Right lobe of liver (tissue), 4 donors: Measurements from ENCODE around the gene VIPR1.

ENCODE experiments used
- CTCF ChIP-seq, 4 donors: fragments of 200-600 bp in 3 of 4; fragments of 450-650 bp in 1 of 4; IDR thresholded peaks; one replicate each; pipeline versions ENCODE4 v1.5.1 to v1.8.0; 2016 to 2022; ENCODE audit warnings: antibody characterized with exemption in 4 of 4, mild to moderate bottlenecking in 2 of 4
- POLR2A ChIP-seq: fragments of 450-650 bp; IDR thresholded peaks from one replicate; pipeline ENCODE4 v1.6.1; 2017; ENCODE audit warnings: antibody characterized with exemption, mild to moderate bottlenecking
- donor health status: DM: no; HTN: no; CAD: no.
- donor health status: DM: no; HTN: no; CAD: no.
- donor health status: DM: no; HTN: yes; CAD: no.

- TF ChIP-seq CTCF (IDR thresholded peaks at IDR 0.05): no peak
- no peak for TF ChIP-seq POLR2A
Observed at GRCh38 chr3:42556089-42556632, 53.7 kb downstream of the VIPR1 start.
